C4-2B (cell line): ENCODE results near the gene MRPL46.

Experiments
- H3K27ac ChIP-seq: fragments of 450-650 bp; 2 replicates; pipeline ENCODE4 v1.5.1; 2017
- CTCF ChIP-seq: fragments of 450-650 bp; conservative IDR thresholded peaks from 2 replicates; pipeline ENCODE4 v1.5.1; 2017; ENCODE audit warnings: mild to moderate bottlenecking
- ZFX ChIP-seq: fragments of 450-650 bp; IDR thresholded peaks from 2 replicates; pipeline ENCODE4 v1.6.1; 2017

Gene MRPL46

GRCh38 chr15:88428053-88428452, 39.1 kb downstream of the MRPL46 start:
- H3K27ac ChIP-seq = no peak overlapping the region
- no peak for TF ChIP-seq ZFX
- no peak for TF ChIP-seq CTCF

GRCh38 chr15:88426304-88426703, 40.9 kb downstream of the MRPL46 start:
- no peak overlapping the region for H3K27ac ChIP-seq
- TF ChIP-seq CTCF (no peak), ZFX (no peak)

GRCh38 chr15:88423331-88423730, 43.9 kb downstream of the MRPL46 start:
- no peak overlapping the region for H3K27ac ChIP-seq
- TF ChIP-seq CTCF = no peak

- no peak overlapping the region for H3K27ac ChIP-seq
- TF ChIP-seq CTCF (no peak), ZFX (no peak)
Measured at GRCh38 chr15:88419830-88420229, 47.4 kb downstream of the MRPL46 start.
